ENCODE measurements around the gene UTS2B. TPM values are rescaled to one million over a fixed set of nuclear protein-coding genes. Genes with fewer than 3 reads are reported as not detected.
A peak's percentile ranks its signal among the peaks of the same experiment; 100 is the strongest.

The UTS2B gene
- total RNA-seq, 2 experiments from 2014 or later, result not detected

GRCh38 chr3:191343913-191344312 is 13.6 kb upstream of the UTS2B start:
- H3K27me3 Mint-ChIP-seq, result no peaks in the 10 kb centered on the region
- ChIA-PET CTCF (no interaction called here), POLR2A (no interaction called here)
- H3K4me1 Mint-ChIP-seq, result peaks cover 7% of the 10 kb centered on the region
- H3K4me3 Mint-ChIP-seq, result no peak overlapping the region
- no peaks in the 10 kb centered on the region for H3K36me3 Mint-ChIP-seq (ENCODE audit: low read depth)
- no peak for DNase-seq
- no peaks in the 10 kb centered on the region for H3K9me3 Mint-ChIP-seq
- no peak overlapping the region for H3K27ac Mint-ChIP-seq

GRCh38 chr3:191343115-191343514 is 12.8 kb upstream of the UTS2B start:
- CTCF ChIA-PET, result no interaction called here
- H3K27me3 Mint-ChIP-seq, result no peaks in the 10 kb centered on the region
- POLR2A ChIA-PET, result no interaction called here
- H3K27ac Mint-ChIP-seq, result no peak overlapping the region
- H3K4me3 Mint-ChIP-seq, result no peak overlapping the region
- H3K36me3 Mint-ChIP-seq (ENCODE audit: low read depth), result no peaks in the 10 kb centered on the region
- no peaks in the 10 kb centered on the region for H3K9me3 Mint-ChIP-seq
- peaks cover 7% of the 10 kb centered on the region for H3K4me1 Mint-ChIP-seq
- no peak for DNase-seq

- DNase-seq, result no peak
- Mint-ChIP-seq H3K4me1 (peaks cover 7% of the 10 kb centered on the region), H3K36me3 (ENCODE audit: low read depth) (no peaks in the 10 kb centered on the region), H3K4me3 (no peak overlapping the region), H3K27me3 (no peaks in the 10 kb centered on the region), H3K27ac (no peak overlapping the region), H3K9me3 (no peaks in the 10 kb centered on the region)
- ChIA-PET CTCF (no interaction called here), POLR2A (no interaction called here)
These were observed 12.1 kb upstream of the UTS2B start for GRCh38 chr3:191342411-191342810.

GRCh38 chr3:191342006-191342405 is 11.7 kb upstream of the UTS2B start:
- H3K4me3 Mint-ChIP-seq, result no peak overlapping the region
- no peaks in the 10 kb centered on the region for H3K27me3 Mint-ChIP-seq
- H3K4me1 Mint-ChIP-seq, result peaks cover 7% of the 10 kb centered on the region
- no peak overlapping the region for H3K27ac Mint-ChIP-seq
- H3K9me3 Mint-ChIP-seq, result no peaks in the 10 kb centered on the region
- H3K36me3 Mint-ChIP-seq (ENCODE audit: low read depth), result no peaks in the 10 kb centered on the region
- no peak for DNase-seq
- POLR2A ChIA-PET, result no interaction called here
- CTCF ChIA-PET, result no interaction called here

GRCh38 chr3:191340966-191341365 is 10.6 kb upstream of the UTS2B start:
- Mint-ChIP-seq H3K27ac (no peak overlapping the region), H3K36me3 (ENCODE audit: low read depth) (no peaks in the 10 kb centered on the region), H3K9me3 (no peaks in the 10 kb centered on the region), H3K4me3 (no peak overlapping the region), H3K27me3 (no peaks in the 10 kb centered on the region), H3K4me1 (peaks cover 7% of the 10 kb centered on the region)
- ChIA-PET POLR2A (no interaction called here), CTCF (no interaction called here)
- DNase-seq, result no peak

- ChIA-PET POLR2A (no interaction called here), CTCF (no interaction called here)
- Mint-ChIP-seq H3K4me1 (peaks cover 6% of the 10 kb centered on the region), H3K4me3 (no peak overlapping the region), H3K9me3 (no peaks in the 10 kb centered on the region), H3K27me3 (no peaks in the 10 kb centered on the region), H3K36me3 (ENCODE audit: low read depth) (no peaks in the 10 kb centered on the region), H3K27ac (no peak overlapping the region)
- DNase-seq, result no peak
These were observed 10.0 kb upstream of the UTS2B start for GRCh38 chr3:191340351-191340750.

- Mint-ChIP-seq H3K27ac (no peak overlapping the region), H3K36me3 (ENCODE audit: low read depth) (no peaks in the 10 kb centered on the region), H3K4me3 (no peak overlapping the region), H3K27me3 (no peaks in the 10 kb centered on the region), H3K9me3 (no peaks in the 10 kb centered on the region), H3K4me1 (no peaks in the 10 kb centered on the region)
- POLR2A ChIA-PET, result no interaction called here
- DNase-seq, result no peak
- CTCF ChIA-PET, result no interaction called here
These were observed 9.1 kb upstream of the UTS2B start for GRCh38 chr3:191339316-191339917.

GRCh38 chr3:191338177-191338488 is 7.8 kb upstream of the UTS2B start:
- no peaks in the 10 kb centered on the region for H3K27me3 Mint-ChIP-seq
- POLR2A ChIA-PET, result no interaction called here

GRCh38 chr3:191336833-191337232 is 6.5 kb upstream of the UTS2B start:
- no peak overlapping the region for H3K4me3 Mint-ChIP-seq
- DNase-seq, result no peak
- H3K4me1 Mint-ChIP-seq, result peaks cover 2% of the 10 kb centered on the region
- H3K27ac Mint-ChIP-seq, result no peak overlapping the region
- H3K27me3 Mint-ChIP-seq, result no peaks in the 10 kb centered on the region
- H3K9me3 Mint-ChIP-seq, result no peaks in the 10 kb centered on the region
- CTCF ChIA-PET, result no interaction called here
- H3K36me3 Mint-ChIP-seq (ENCODE audit: low read depth), result no peaks in the 10 kb centered on the region
- POLR2A ChIA-PET, result interaction anchor here (1.1 kb wide), 1 partner anchor 8 kb away, joined by 3 read pairs; no protein-coding TSS in a partner anchor

More at GRCh38 chr3:191338177-191338488, 7.8 kb upstream of the UTS2B start:
- CTCF ChIA-PET, result no interaction called here
- Mint-ChIP-seq H3K27ac (no peak overlapping the region), H3K4me1 (no peaks in the 10 kb centered on the region), H3K36me3 (ENCODE audit: low read depth) (no peaks in the 10 kb centered on the region), H3K9me3 (no peaks in the 10 kb centered on the region), H3K4me3 (no peak overlapping the region)
- no peak for DNase-seq

GRCh38 chr3:191334346-191334893 is 4.1 kb upstream of the UTS2B start:
- H3K4me3 Mint-ChIP-seq, result no peak overlapping the region
- no peaks in the 10 kb centered on the region for H3K36me3 Mint-ChIP-seq (ENCODE audit: low read depth)
- no peak overlapping the region for H3K27ac Mint-ChIP-seq
- no peaks in the 10 kb centered on the region for H3K9me3 Mint-ChIP-seq
- ChIA-PET POLR2A (no interaction called here), CTCF (no interaction called here)
- DNase-seq, result no peak
- peaks cover 8% of the 10 kb centered on the region for H3K27me3 Mint-ChIP-seq
- peaks cover 14% of the 10 kb centered on the region for H3K4me1 Mint-ChIP-seq

GRCh38 chr3:191333298-191333880 is 3.1 kb upstream of the UTS2B start:
- no peaks in the 10 kb centered on the region for H3K9me3 Mint-ChIP-seq
- no peak overlapping the region for H3K27ac Mint-ChIP-seq
- CTCF ChIA-PET, result no interaction called here
- H3K4me1 Mint-ChIP-seq, result peaks cover 19% of the 10 kb centered on the region
- no peak overlapping the region for H3K4me3 Mint-ChIP-seq
- POLR2A ChIA-PET, result interaction anchor here (1.2 kb wide), 1 partner anchor 15 kb away, joined by 3 read pairs; no protein-coding TSS in a partner anchor
- DNase-seq, result no peak
- H3K27me3 Mint-ChIP-seq, result peaks cover 13% of the 10 kb centered on the region
- H3K36me3 Mint-ChIP-seq (ENCODE audit: low read depth), result no peaks in the 10 kb centered on the region

- H3K36me3 Mint-ChIP-seq (ENCODE audit: low read depth), result no peaks in the 10 kb centered on the region
- peaks cover 21% of the 10 kb centered on the region for H3K4me1 Mint-ChIP-seq
- no peaks in the 10 kb centered on the region for H3K9me3 Mint-ChIP-seq
- no peak overlapping the region for H3K4me3 Mint-ChIP-seq
- peaks cover 15% of the 10 kb centered on the region for H3K27me3 Mint-ChIP-seq
- no peak for DNase-seq
- CTCF ChIA-PET, result no interaction called here
- no peak overlapping the region for H3K27ac Mint-ChIP-seq
- POLR2A ChIA-PET, result no interaction called here
These were observed 1.1 kb upstream of the UTS2B start for GRCh38 chr3:191331388-191331787.

GRCh38 chr3:191330530-191331048 is 263 bp upstream of the UTS2B start:
- no peaks in the 10 kb centered on the region for H3K9me3 Mint-ChIP-seq
- peaks cover 15% of the 10 kb centered on the region for H3K27me3 Mint-ChIP-seq
- H3K4me3 Mint-ChIP-seq, result peak overlapping the region; percentile 72
- H3K4me1 Mint-ChIP-seq, result peaks cover 21% of the 10 kb centered on the region
- ChIA-PET CTCF (no interaction called here), POLR2A (interaction anchor here (0.6 to 1.0 kb wide), 2 partner anchors 27 to 40 kb away, joined by 3 read pairs; no protein-coding TSS in a partner anchor)
- peak overlapping the region; percentile 40 for H3K27ac Mint-ChIP-seq
- DNase-seq, result no peak
- H3K36me3 Mint-ChIP-seq (ENCODE audit: low read depth), result no peaks in the 10 kb centered on the region
